Measurements from ENCODE around the gene SLC30A1. TPM values are rescaled to one million over a fixed set of nuclear protein-coding genes. Genes with fewer than 3 reads are reported as not detected.

The SLC30A1 gene
- total and polyA plus RNA-seq, 2 of the 8 experiments (the other 6 are each of a cell fraction or from before 2014, with no cell fraction given), result 4.5 to 14.0 TPM

DNA sequence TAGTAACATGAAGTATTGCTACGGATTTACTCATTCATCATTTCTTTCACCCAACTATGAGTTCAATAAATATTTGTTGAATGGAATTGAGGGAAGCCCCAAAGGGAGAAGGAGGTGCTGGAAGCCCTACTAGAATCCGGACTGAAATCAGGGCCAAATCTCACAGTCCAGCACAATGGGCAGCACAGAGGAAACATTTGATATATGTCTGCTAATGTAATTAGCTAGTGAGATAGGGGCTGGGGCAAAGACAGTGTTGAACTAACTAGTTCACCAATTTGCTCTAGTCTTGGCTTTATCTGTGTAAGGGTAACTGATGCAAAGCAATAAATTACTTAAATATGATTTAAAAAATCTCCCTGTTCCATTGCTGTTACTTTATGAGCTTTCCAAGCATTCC is 26.1 kb upstream of the SLC30A1 start:
- FAIRE-seq (no peak), DNase-seq (ENCODE audit: low read depth in 1 of 2, low spot score in 2 of 2) (no peak)
- H2AFZ ChIP-seq (ENCODE audit: low read length), result no peak overlapping the region
- no peak overlapping the region for H3K23ac ChIP-seq (ENCODE audit: insufficient read length)
- H3K56ac ChIP-seq (replicated peaks; ENCODE audit: insufficient read length, low read depth, low read length), result no peak overlapping the region
- H3K9me3 ChIP-seq (ENCODE audit: insufficient read depth in 2 of 2, low read depth in 1 of 2, low read length in 1 of 2), result no peaks in the 10 kb centered on the region
- no peak overlapping the region for H2BK5ac ChIP-seq (ENCODE audit: low read depth, low read length)
- CTCF ChIA-PET (ENCODE audit: partially characterized antibody), result interaction anchor here (0.5 to 1.8 kb wide), 6 partner anchors 8 to 403 kb away, joined by 3 to 5 read pairs (median 4); no protein-coding TSS in a partner anchor
- no peaks in the 10 kb centered on the region for H3K79me2 ChIP-seq (ENCODE audit: control insufficient read depth in 1 of 2, insufficient read depth in 2 of 2, low read length in 2 of 2)
- peaks cover 2% of the 10 kb centered on the region; the same call in 1 of the 2 replicates for H3K23me2 ChIP-seq (ENCODE audit: low read depth, low read length)
- H3K4me1 ChIP-seq (replicated peaks in 1 of 4; ENCODE audit: control insufficient read depth in 3 of 4, insufficient read depth in 4 of 4, low read length in 3 of 4), result no peaks in the 10 kb centered on the region
- H2BK15ac ChIP-seq (ENCODE audit: low read length), result no peak overlapping the region
- POLR2A ChIA-PET (ENCODE audit: partially characterized antibody), result no interaction called here
- H2BK120ac ChIP-seq (replicated peaks; ENCODE audit: low read depth, low read length), result no peak overlapping the region
- no peak overlapping the region for H3K27ac ChIP-seq (ENCODE audit: low read depth, low read length)
- H3K4me2 ChIP-seq (ENCODE audit: insufficient read depth in 1 of 2, low read depth in 2 of 2, low read length in 2 of 2), result no peak overlapping the region
- no peak overlapping the region for H3K9ac ChIP-seq (replicated peaks in 1 of 4; ENCODE audit: extremely low read depth in 1 of 4, low read depth in 3 of 4, low read length in 3 of 4)
- no peak overlapping the region for H4K5ac ChIP-seq (ENCODE audit: insufficient read length, low read depth, low read length)
- no peak overlapping the region for H3K14ac ChIP-seq (ENCODE audit: insufficient read length)
- H3K36me3 ChIP-seq (ENCODE audit: control insufficient read depth in 2 of 4, insufficient read depth in 4 of 4, low read length in 3 of 4), result no peaks in the 10 kb centered on the region
- no peak overlapping the region for H2AK5ac ChIP-seq (ENCODE audit: low read depth, low read length)
- no peak overlapping the region for H2BK20ac ChIP-seq (ENCODE audit: low read length)
- no peak overlapping the region for H2BK12ac ChIP-seq (ENCODE audit: low read depth, low read length)
- no peak overlapping the region for H3K18ac ChIP-seq (ENCODE audit: extremely low read depth, low read length)
- 77% methylated on average over 2 of the region's 2 CpGs; no CpG with 5 or more reads in 1 of the 2 experiments for WGBS, 2 experiments (ENCODE audit: extremely low coverage in 1 of 2, insufficient coverage in 1 of 2, insufficient read length in 1 of 2, insufficient replicate concordance in 2 of 2, low coverage in 1 of 2, low lambda C conversion rate in 2 of 2, missing lambda C conversion rate in 1 of 2)
- H3K27me3 ChIP-seq (replicated peaks in 1 of 4; ENCODE audit: control insufficient read depth in 3 of 4, extremely low read depth in 1 of 4, insufficient read depth in 3 of 4, low read length in 3 of 4), result no peaks in the 10 kb centered on the region
- no peak overlapping the region for H4K8ac ChIP-seq (ENCODE audit: extremely low read depth, insufficient read depth, low read length)
- no peak overlapping the region for H3K4ac ChIP-seq (replicated peaks; ENCODE audit: insufficient read length, low read depth, low read length)
- H3K79me1 ChIP-seq (ENCODE audit: low read depth, low read length), result no peaks in the 10 kb centered on the region
- no peaks in the 10 kb centered on the region for H4K20me1 ChIP-seq (replicated peaks in 1 of 2; ENCODE audit: control insufficient read depth in 1 of 2, insufficient read depth in 2 of 2, low read length in 2 of 2)
- H3K4me3 ChIP-seq (ENCODE audit: extremely low read depth in 1 of 4, insufficient read depth in 2 of 4, low read depth in 3 of 4, low read length in 4 of 4), result no peak overlapping the region
- no peak overlapping the region for H4K91ac ChIP-seq (replicated peaks; ENCODE audit: insufficient read length, low read length)
- TF ChIP-seq SIX5 (IDR thresholded peaks at IDR 0.05; ENCODE audit: low read depth, low read length) (no peak), YY1 (IDR thresholded peaks at IDR 0.05; ENCODE audit: low read depth, low read length) (no peak), RAD21 (IDR thresholded peaks at IDR 0.05 in 1 of 2, conservative IDR thresholded peaks at IDR 0.05 in 1 of 2; ENCODE audit: low read depth in 2 of 2, low read length in 2 of 2) (no peak), RNF2 (IDR thresholded peaks at IDR 0.05; ENCODE audit: borderline replicate concordance, low read depth, low read length, missing control alignments, poor library complexity, severe bottlenecking) (no peak), EGR1 (IDR thresholded peaks at IDR 0.05; ENCODE audit: borderline replicate concordance, low read depth, low read length) (no peak), SP1 (IDR thresholded peaks at IDR 0.05; ENCODE audit: low read depth, low read length) (no peak), POU5F1 (IDR thresholded peaks at IDR 0.05; ENCODE audit: low read depth, low read length) (no peak), SAP30 (IDR thresholded peaks at IDR 0.05; ENCODE audit: insufficient read depth, insufficient replicate concordance, low read length) (no peak), PHF8 (conservative IDR thresholded peaks at IDR 0.05; ENCODE audit: low read depth, low read length) (no peak), BCL11A (IDR thresholded peaks at IDR 0.05; ENCODE audit: low read depth in 2 of 2, low read length in 2 of 2) (no peak)
- TF ChIP-seq, protein P1, sequence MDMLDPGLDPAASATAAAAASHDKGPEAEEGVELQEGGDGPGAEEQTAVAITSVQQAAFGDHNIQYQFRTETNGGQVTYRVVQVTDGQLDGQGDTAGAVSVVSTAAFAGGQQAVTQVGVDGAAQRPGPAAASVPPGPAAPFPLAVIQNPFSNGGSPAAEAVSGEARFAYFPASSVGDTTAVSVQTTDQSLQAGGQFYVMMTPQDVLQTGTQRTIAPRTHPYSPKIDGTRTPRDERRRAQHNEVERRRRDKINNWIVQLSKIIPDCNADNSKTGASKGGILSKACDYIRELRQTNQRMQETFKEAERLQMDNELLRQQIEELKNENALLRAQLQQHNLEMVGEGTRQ (IDR thresholded peaks at IDR 0.05; ENCODE audit: low read length), result no peak
- TF ChIP-seq, protein P2, sequence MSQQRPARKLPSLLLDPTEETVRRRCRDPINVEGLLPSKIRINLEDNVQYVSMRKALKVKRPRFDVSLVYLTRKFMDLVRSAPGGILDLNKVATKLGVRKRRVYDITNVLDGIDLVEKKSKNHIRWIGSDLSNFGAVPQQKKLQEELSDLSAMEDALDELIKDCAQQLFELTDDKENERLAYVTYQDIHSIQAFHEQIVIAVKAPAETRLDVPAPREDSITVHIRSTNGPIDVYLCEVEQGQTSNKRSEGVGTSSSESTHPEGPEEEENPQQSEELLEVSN (IDR thresholded peaks at IDR 0.05), result no peak
